GM18526 (cell line): ENCODE results near the gene HOXA3.

Experiments
- POLR2A ChIP-seq: IDR thresholded peaks from 3 replicates; pipeline ENCODE4 v1.6.1; 2011; ENCODE audit not compliant: insufficient read length; ENCODE audit errors: extremely low read depth

The HOXA3 gene

DNA sequence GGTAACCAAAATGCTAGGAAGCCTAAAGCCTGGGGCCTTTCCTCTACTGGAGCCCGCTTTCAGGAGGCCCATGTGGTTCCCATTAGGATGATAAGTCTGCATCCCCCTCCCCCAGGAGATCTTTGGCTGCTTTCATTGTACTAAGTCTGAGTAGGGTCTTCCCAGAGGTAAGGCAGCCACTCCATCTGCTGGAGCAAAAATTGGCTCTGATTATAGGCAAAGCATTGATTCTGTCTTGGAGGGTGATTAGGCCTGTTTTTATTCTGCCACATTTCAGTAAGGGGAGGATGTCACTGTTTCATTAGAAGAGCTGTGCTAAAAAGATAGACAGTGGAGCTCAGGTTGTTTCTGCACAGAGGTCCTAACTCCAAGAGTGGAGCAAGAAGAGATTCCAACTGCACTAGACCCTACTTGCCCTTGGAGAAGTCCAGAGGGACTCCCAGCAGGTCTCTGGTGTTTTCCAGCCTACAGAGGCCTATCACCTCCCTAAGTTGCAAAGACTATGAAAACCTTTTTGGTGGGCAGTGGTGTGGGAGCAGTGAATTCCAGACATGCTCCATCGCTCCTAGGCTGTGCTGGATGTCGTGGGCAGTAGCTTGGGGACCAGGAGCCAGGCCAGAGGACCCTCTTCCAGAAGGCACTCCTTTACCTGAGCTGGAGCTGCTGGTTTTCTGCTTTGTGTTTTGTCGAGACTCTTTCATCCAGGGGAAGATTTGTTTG lies 42.8 kb downstream of the HOXA3 start:
- TF ChIP-seq POLR2A: no peak

DNA sequence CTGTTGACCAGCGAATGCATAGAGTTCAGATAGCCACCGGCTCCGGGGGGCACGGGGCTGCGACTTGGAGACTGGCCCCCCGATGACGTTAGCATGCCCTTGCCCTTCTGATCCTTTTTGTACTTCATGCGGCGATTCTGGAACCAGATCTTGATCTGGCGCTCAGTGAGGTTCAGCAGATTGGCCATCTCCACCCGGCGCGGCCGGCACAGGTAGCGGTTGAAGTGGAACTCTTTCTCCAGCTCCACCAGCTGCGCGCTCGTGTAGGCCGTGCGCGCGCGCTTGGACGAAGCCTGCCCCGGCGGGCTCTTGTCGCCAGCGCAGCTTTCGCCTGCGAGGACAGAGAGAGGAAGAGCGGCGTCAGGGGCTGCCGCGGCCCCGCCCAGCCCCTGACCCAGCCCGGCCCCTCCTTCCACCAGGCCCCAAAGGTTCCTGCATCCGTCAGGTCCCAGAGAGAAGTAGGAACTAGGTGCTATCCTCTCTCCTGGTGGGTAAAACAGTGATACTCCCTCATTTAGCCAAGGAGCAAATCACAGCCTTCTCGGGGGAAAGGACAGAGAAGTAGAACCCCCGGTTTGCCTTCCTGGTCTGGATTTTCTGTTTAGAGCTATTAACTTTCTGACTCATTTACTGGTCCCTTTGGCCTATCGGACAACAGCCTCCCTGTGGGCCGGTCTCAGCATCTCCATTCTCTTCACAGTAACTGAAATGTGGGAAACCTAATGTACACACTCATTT lies 43.8 kb downstream of the HOXA3 start:
- no peak for TF ChIP-seq POLR2A

DNA sequence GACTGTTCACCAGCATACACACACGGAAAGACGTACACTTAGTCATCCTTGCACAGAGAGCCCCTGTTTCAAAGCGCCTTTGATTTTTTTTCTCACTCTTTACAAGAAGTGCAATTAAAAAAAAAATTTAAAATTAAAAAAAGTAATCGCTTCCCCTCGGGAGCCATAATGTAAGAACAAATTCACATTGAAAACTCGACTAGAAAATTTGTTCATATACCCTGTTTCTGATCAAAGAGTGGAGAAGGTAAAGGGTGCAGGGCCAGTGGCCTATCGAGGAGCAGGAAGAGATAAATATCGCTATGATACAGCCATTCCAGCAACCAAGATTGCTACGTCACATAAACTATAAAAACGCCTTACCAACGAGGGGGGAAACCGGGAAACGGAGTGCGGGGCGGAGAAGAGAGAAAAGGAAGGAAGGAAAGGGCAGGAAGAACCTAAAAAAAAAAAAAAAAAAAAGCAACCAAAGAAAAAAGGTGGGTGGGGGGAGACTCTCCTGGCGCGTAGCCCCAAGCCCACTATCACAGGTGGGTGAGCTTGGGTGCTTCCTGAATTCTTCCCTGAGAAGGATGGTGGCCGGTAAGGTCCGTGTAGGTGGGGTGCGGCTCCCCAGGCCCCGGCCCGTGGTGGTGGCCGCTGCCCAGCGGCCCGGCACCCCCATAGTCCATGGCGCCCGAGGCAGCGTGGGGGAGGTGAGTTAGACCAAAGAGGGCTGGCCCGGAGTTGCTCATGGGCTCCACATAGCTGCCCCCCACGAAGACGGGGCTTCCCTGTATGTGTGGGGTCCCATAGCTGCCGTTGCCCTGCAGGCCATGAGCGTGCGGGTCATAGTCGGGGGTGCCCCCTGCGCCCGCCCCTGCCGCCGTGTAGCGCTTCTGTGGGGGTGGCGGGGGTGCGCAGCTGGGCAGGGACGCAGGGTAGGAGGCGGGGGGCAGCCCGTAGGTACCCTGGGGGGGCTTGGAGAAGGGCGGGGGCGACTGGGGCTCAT lies 44.7 kb downstream of the HOXA3 start:
- no peak for TF ChIP-seq POLR2A

DNA sequence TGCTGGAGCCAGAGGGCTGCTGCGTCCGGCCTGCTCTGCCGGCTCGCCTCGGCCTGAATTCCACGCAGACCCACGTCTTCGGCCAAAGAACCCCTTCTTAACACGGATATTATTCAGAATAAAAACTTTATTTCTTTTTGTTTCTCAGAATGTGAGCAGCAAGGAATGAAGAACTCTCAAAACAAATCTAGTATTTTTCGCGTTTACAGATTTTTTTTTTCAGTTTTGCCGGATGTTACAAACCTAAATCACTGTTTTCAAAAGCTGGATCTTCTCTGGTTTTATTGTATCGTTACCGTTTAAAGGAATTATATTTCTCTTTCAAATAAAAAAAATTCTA lies 45.5 kb downstream of the HOXA3 start:
- TF ChIP-seq POLR2A: no peak

DNA sequence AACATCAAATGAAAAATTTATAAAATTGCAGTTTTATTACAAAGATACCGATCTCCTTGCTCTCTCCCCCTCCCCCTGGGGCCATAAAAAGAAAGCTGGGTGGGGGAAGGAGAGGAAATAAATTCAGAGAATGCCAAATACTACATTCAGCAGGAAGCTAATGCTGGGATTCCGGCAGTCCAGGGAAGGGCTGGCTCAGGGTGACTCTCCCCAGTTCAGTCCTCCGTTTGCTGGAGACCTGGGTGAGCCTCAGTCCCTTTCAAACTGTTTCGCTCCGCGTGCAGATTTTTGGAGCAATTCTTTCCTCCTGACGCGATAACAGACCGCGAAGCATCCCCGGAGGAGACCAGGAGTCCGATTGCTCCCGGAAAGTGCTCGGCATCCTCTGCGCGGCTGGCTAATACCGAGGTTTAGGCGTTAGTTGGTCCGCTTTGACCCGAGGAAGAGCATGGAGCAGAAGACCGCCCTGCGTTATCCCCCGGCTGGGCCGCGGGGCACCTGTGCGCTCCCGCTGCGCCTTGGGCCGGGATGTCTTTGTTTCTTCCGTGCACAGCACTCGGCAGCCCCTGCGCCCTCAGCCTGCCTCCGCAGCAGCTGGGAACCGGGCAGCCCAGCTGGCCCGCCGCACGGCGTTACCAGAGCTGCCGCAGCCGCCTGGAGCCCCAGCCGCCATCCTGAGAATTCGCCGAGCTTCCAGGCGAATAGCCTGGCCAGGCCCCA lies 46.0 kb downstream of the HOXA3 start:
- TF ChIP-seq POLR2A: no peak

DNA sequence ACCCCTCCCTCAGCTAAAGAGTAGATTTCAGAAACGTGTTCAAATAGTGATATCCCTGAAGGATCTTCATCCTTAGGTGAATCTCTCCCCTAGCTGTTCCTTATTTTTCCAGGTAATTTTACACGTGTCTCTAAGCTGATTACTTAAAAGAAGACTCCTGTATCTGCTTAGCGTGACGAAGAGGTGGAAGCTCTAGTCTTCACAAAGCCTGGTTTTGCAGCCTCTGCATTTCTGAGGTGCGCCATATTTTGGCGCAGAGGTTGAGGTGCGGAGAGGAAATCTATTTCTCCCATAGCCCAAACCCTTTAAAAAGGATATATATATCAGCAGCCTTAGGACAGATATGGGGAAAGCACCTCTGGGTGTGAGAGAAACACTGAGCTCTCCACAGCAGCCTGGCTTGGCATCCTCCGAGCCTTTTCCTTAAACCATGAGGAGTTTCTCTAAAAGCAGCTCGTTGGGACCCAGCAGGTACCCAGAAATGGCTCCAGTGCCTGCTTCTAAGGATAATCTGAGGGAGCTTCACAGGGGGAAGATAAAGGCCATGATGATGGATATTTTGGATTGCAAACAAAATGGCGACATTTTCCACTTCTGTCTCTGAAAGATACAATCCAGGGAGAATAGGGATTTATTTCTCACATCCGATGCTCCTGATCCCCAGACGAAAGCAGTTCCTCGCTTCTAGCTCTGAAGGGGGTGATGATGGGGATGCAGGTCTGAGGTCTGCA lies 46.9 kb downstream of the HOXA3 start:
- TF ChIP-seq POLR2A: no peak

GRCh38 chr7:27104341-27105058 lies 47.9 kb downstream of the HOXA3 start:
- TF ChIP-seq POLR2A: no peak

GRCh38 chr7:27103489-27104226 lies 48.7 kb downstream of the HOXA3 start:
- TF ChIP-seq POLR2A: no peak

DNA sequence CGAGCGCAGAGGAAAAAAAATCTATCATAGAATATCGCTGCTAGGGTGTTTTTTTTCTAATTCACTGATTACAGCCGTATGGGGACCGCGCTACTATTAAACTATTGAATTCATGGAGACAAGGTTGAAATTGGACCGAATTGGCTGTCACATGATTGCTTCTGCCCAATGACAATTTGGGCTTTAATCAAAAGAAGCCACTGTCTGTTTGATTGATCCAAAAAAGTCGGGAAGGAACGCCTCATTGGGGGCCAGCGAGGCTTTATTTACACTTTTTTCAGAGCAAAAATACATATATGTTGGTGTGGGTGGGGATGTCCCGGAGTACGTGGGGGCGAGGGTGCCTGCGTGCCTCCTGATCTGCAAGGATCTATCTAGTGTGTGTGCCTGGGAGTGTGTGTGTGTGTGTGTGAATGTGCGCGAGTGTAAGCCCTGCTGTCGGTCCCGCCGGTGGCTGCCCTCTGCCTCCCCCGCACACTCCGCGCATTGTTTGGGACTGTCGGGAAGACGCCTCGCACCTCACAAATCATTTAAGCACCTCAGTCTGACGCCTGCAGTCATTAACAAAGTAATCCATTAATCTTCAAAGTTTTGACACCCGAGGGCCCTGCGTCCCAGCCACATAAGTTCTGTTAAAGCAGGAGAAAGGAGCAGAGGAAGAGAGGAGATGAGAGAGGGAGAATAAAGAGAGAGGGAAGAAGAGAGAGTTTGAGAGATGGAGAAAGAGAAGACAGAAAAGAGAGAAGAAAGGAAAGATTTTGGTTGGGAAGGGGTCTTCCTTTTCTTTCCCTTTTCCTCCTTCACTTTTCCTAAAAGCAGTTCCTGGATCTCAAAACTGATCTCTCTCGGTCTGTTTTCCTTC lies 49.6 kb downstream of the HOXA3 start, which contains the start of gene HOXA2:
TSS of gene HOXA2 (minus strand) at position 103 of the 862 bp plus-strand sequence. CDS start 183 bp downstream, outside the sequence.
- TF ChIP-seq POLR2A: no peak

DNA sequence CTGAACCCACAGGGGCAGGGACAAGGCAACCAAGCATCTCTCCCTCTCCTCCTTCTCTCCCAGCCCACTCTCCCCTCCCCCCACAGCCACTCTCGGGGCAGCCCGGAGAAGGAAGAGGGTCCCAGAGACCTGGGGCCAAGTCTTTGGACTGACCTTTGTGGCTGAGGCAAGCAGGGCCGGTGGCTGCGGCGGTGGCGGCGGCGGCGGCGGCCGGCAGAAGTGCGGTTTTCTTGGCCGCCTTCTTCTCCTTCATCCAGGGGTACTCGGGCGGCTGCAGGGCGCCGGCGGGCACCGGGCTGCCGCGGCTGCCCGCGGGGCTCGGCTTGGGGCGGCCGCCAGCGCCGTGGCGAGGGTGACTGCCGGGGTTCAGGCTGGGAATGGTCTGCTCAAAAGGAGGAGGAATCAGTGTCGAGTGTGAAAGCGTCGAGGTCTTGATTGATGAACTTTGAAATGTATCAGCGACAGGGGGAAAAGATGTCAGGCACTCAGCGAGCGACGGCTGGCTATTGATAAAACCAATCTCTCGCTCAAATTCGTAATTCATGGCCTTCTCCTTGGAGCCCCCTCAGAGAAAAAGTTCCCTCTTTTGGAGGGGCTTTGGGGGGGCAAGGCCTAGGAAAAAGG lies 50.3 kb downstream of the HOXA3 start:
- no peak for TF ChIP-seq POLR2A

DNA sequence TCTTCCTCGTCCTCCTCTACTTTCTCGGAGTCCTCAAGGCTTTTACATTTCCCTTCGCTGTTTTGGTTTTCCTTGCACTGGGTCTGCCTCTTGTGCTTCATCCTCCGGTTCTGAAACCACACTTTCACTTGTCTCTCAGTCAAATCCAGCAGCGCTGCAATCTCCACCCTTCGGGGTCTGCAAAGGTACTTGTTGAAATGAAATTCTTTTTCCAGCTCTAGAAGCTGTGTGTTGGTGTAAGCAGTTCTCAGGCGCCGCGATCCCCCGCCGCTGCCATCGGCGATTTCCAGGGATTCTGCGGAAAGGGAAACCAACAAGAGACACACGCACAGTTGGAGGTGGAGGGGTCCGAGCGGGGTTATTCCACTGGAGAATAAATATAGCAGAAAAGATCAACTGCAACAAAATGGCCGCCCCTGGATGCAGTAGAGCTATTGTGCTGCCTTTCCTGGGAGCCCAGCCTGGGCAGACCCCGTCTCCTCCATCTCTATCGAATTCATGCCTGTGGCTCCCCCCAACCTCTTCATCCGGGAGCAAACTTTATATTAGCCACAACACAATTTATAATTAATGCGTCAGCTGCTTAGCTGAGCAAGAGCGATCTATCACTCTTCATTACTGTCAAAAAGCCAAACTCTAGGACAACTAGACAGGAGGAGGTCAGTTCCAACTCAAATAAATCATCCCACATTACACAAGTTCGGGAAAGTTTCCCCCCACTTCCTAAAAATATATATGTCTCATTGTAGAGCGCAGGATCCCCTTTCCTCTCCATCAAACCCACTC lies 51.0 kb downstream of the HOXA3 start:
- no peak for TF ChIP-seq POLR2A
